HCT116 (cell line): ENCODE measurements around the gene A2M. TPM values are rescaled to one million over a fixed set of nuclear protein-coding genes. Genes with fewer than 3 reads are reported as not detected.

Experiments used
- ATAC-seq: fragments of 200-7000 bp; cut with Tn5 transposase; 2 replicates; pipeline ENCODE4 v1.9.1; 2020; ENCODE audit warnings: mild to moderate bottlenecking, moderate library complexity
- BruUV-seq: library from RNA; stranded (reverse); fragments of 400-500 nt; replicated peaks from 2 replicates; lab custom pipeline; 2021; lab: Mats Ljungman, UMichigan
- CTCF ChIA-PET: fragments of 300-600 bp; sonication (Branson Sonifier 250); formaldehyde crosslinking; loops from one replicate; lab custom pipeline; 2021; ENCODE audit warnings: antibody characterized with exemption; lab: Charles Lee
- POLR2A ChIA-PET: fragments of 300-600, 350-600 bp; sonication (Branson Sonifier 250); formaldehyde crosslinking; loops from one replicate; lab custom pipeline; 2021; ENCODE audit warnings: antibody characterized with exemption; lab: Charles Lee
- RAD21 ChIA-PET, 2 experiments: fragments of 300-600 bp; sonication (Branson Sonifier 250); formaldehyde crosslinking; loops; one replicate each; lab custom pipeline; 2023; ENCODE audit warnings: low total read pairs in 2 of 2; ENCODE audit not compliant: uncharacterized antibody in 2 of 2, unreplicated experiment in 2 of 2, low non-redundant PET in 1 of 2; lab: Charles Lee
- DNase-seq: peaks from one replicate; pipeline ENCODE4 v3.0.0-alpha.2; 2010; ENCODE audit warnings: low read depth, low spot score
- H2AFZ ChIP-seq: fragments of 200-600 bp; shearing (Covaris generic), sonication (generic); 2 replicates; pipeline ENCODE4 v1.6.1; 2017; ENCODE audit warnings: low read depth, mixed run types, mixed read lengths, antibody characterized with exemption, low read length; ENCODE audit not compliant: poor library complexity, severe bottlenecking
- H3K27ac ChIP-seq: 2 replicates; pipeline ENCODE4 v1.5.1; 2012; ENCODE audit warnings: low read depth, low read length
- H3K27me3 ChIP-seq: fragments of 200-600 bp; sonication (generic); 2 replicates; pipeline ENCODE4 v1.6.1; 2016; ENCODE audit warnings: mixed run types, low read length, mixed read lengths; ENCODE audit not compliant: insufficient read depth
- H3K36me3 ChIP-seq, 2 experiments: fragments of 200-500 bp in 1 of 2; fragments of 200-600 bp in 1 of 2; sonication (Bioruptor generic) in 1 of 2; sonication (generic) in 1 of 2; 2 replicates each; pipeline versions ENCODE4 v1.5.1 to v1.6.1; 2014 to 2016; ENCODE audit warnings: low read length in 2 of 2, inconsistent platforms in 1 of 2, mixed read lengths in 1 of 2, mixed run types in 1 of 2; ENCODE audit not compliant: insufficient read depth in 2 of 2, control insufficient read depth in 1 of 2
- H3K4me1 ChIP-seq, 2 experiments: fragments of 200-600 bp in 1 of 2; sonication (generic) in 1 of 2; 2 replicates each; pipeline versions ENCODE4 v1.5.1 to v1.6.1; 2012 to 2017; ENCODE audit warnings: low read length in 2 of 2, inconsistent platforms in 1 of 2, mild to moderate bottlenecking in 1 of 2, mixed read lengths in 1 of 2, mixed run types in 1 of 2, moderate library complexity in 1 of 2; ENCODE audit not compliant: insufficient read depth in 2 of 2, control insufficient read depth in 1 of 2
- H3K4me2 ChIP-seq: fragments of 200-600 bp; sonication (generic); 2 replicates; pipeline ENCODE4 v1.6.1; 2017; ENCODE audit warnings: mixed run types, low read length, mixed read lengths
- H3K4me3 ChIP-seq, 2 experiments: fragments of 200-600 bp in 1 of 2; sonication (generic) in 1 of 2; replicated peaks in 1 of 2; 2 replicates each; pipeline ENCODE4 v1.5.1; 2011 to 2016; ENCODE audit warnings: low read length in 2 of 2, control low read depth in 1 of 2, low read depth in 1 of 2, mild to moderate bottlenecking in 1 of 2, mixed read lengths in 1 of 2, mixed run types in 1 of 2
- H3K79me2 ChIP-seq: fragments of 200-600 bp; sonication (generic); 2 replicates; pipeline ENCODE4 v1.6.1; 2017; ENCODE audit warnings: mild to moderate bottlenecking, mixed run types, low read length, moderate library complexity, mixed read lengths; ENCODE audit not compliant: insufficient read depth
- H3K9ac ChIP-seq: fragments of 200-600 bp; sonication (generic); 2 replicates; pipeline ENCODE4 v1.6.1; 2016; ENCODE audit warnings: low read length, mixed read lengths
- H3K9me2 ChIP-seq: fragments of 200-600 bp; sonication (generic), shearing (Covaris generic); 2 replicates; pipeline ENCODE4 v1.6.1; 2017; ENCODE audit warnings: mixed run types, mild to moderate bottlenecking, moderate library complexity; ENCODE audit not compliant: insufficient read depth
- H3K9me3 ChIP-seq, 2 experiments: fragments of 200-500 bp in 1 of 2; fragments of 200-600 bp in 1 of 2; sonication (Bioruptor generic) in 1 of 2; sonication (generic) in 1 of 2; 2 replicates each; pipeline ENCODE4 v1.6.1; 2014 to 2017; ENCODE audit warnings: low read length in 2 of 2, mixed read lengths in 2 of 2, inconsistent platforms in 1 of 2, low read depth in 1 of 2, mild to moderate bottlenecking in 1 of 2, mixed run types in 1 of 2, moderate library complexity in 1 of 2; ENCODE audit not compliant: control insufficient read depth in 1 of 2, insufficient read depth in 1 of 2
- H4K20me1 ChIP-seq: fragments of 200-600 bp; sonication (generic), shearing (Covaris generic); 2 replicates; pipeline ENCODE4 v1.6.1; 2017; ENCODE audit warnings: mixed run types, mild to moderate bottlenecking, moderate library complexity; ENCODE audit not compliant: insufficient read depth
- CEBPB ChIP-seq: IDR thresholded peaks from 2 replicates; pipeline ENCODE4 v1.6.1; 2012; ENCODE audit warnings: low read depth
- ELF1 ChIP-seq: IDR thresholded peaks from 2 replicates; pipeline ENCODE4 v1.6.1; 2012; ENCODE audit warnings: low read depth, borderline replicate concordance
- EZH2 ChIP-seq: fragments of 200-600 bp; sonication (generic); IDR thresholded peaks from 2 replicates; pipeline ENCODE4 v1.6.1; 2017; ENCODE audit warnings: antibody characterized with exemption, mixed run types
- POLR2AphosphoS5 ChIP-seq: IDR thresholded peaks from 2 replicates; pipeline ENCODE4 v1.6.1; 2011; ENCODE audit warnings: mild to moderate bottlenecking, low read depth, low read length, moderate library complexity
- REST ChIP-seq: IDR thresholded peaks from 2 replicates; pipeline ENCODE4 v1.6.1; 2012; ENCODE audit warnings: low read depth
- SP1 ChIP-seq: IDR thresholded peaks from 2 replicates; pipeline ENCODE4 v1.6.1; 2012; ENCODE audit warnings: low read depth
- SRF ChIP-seq: IDR thresholded peaks from 2 replicates; pipeline ENCODE4 v1.6.1; 2012; ENCODE audit warnings: low read depth
- ZFX ChIP-seq: fragments of 450-650 bp; IDR thresholded peaks from 2 replicates; pipeline ENCODE4 v1.6.1; 2017
- ZNF274 ChIP-seq: fragments of 200-500 bp; sonication (Bioruptor generic); IDR thresholded peaks from 2 replicates; pipeline ENCODE4 v1.6.1; 2014; ENCODE audit warnings: mild to moderate bottlenecking, low read depth, low read length, inconsistent platforms
- intact Hi-C: fragments of 100-400 bp; cut with micrococcal nuclease; formaldehyde crosslinking; loops from 2 replicates; pipeline ENCODE4 v1.10.0; 2022
- total RNA-seq: library from RNA; stranded (reverse); gene quantifications from one replicate; pipeline ENCODE4 v1.2.1, GENCODE V29; 2021; ENCODE audit not compliant: unreplicated experiment
- TF ChIP-seq, protein P1 (sequence below): IDR thresholded peaks from 2 replicates; pipeline ENCODE4 v1.6.1; 2012
- TF ChIP-seq, protein P2 (sequence below): IDR thresholded peaks from 2 replicates; pipeline ENCODE4 v1.6.1; 2012

A2M gene
- total RNA-seq, 1 experiment from 2014 or later: 3.0 TPM

DNA sequence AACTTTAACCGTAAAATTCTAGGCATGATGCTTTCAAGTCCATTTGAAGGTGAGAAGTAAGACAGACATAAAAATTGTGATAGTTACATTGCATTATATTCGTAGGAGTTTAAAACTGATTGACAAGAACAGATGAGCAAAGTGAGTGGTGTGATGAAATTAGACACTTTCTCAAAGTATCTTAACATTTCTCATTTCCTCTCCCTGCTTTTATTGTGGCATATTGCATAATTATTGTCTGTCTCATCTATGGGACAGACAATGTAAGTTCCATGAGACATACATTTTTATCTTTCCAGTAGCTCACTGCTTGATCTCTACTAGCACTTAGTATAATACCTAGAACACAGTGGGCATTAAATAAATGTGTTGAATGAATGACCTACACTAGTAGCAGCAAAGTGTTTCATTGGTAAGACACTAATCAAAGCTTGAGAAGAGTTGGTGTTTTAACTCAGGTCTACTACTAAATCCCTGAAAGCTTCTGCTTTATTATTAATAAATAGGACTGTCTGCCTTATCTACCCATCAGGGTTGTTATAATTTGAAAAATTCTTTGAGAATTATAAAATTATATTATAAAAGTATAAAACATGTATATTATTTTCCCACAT lies 19.0 kb downstream of the A2M start:
- H3K9ac ChIP-seq: no peak overlapping the region
- H2AFZ ChIP-seq: no peak overlapping the region
- BruUV-seq: no TSS peak
- intact Hi-C loops: no loop called here
- H4K20me1 ChIP-seq: no peaks in the 10 kb centered on the region
- DNase-seq: no peak
- H3K4me1 ChIP-seq: no peaks in the 10 kb centered on the region
- no peak overlapping the region for H3K4me3 ChIP-seq
- H3K36me3 ChIP-seq: no peaks in the 10 kb centered on the region
- H3K9me3 ChIP-seq: no peaks in the 10 kb centered on the region
- ATAC-seq: no peak
- RAD21 ChIA-PET: no interaction called here
- H3K27ac ChIP-seq: no peak overlapping the region
- POLR2A ChIA-PET: no interaction called here
- H3K4me2 ChIP-seq: no peak overlapping the region
- H3K9me2 ChIP-seq: no peaks in the 10 kb centered on the region
- no peak for TF ChIP-seq POLR2AphosphoS5
- no peak for TF ChIP-seq SP1
- TF ChIP-seq REST: no peak
- no peak for TF ChIP-seq ELF1
- no peak for TF ChIP-seq CEBPB
- TF ChIP-seq ZNF274: no peak
- TF ChIP-seq EZH2: no peak
- no peak for TF ChIP-seq SRF
- no peak for TF ChIP-seq ZFX
- TF ChIP-seq, protein P1, sequence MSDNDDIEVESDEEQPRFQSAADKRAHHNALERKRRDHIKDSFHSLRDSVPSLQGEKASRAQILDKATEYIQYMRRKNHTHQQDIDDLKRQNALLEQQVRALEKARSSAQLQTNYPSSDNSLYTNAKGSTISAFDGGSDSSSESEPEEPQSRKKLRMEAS: no peak
- TF ChIP-seq, protein P2, sequence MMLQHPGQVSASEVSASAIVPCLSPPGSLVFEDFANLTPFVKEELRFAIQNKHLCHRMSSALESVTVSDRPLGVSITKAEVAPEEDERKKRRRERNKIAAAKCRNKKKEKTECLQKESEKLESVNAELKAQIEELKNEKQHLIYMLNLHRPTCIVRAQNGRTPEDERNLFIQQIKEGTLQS: no peak
- no peaks in the 10 kb centered on the region for H3K79me2 ChIP-seq
- no peaks in the 10 kb centered on the region for H3K27me3 ChIP-seq
- CTCF ChIA-PET: no interaction called here
